Measurements from ENCODE around the gene VPS35L. TPM values are rescaled to one million over a fixed set of nuclear protein-coding genes. Genes with fewer than 3 reads are reported as not detected.

Gene VPS35L
- total RNA-seq, 1 donor from 2014 or later, result 79.0 TPM

- H3K9me3 Mint-ChIP-seq (ENCODE audit: unreplicated experiment), result no peaks in the 10 kb centered on the region
- TF ChIP-seq CTCF (IDR thresholded peaks at IDR 0.05), result no peak
- H3K27me3 Mint-ChIP-seq (ENCODE audit: unreplicated experiment), result no peaks in the 10 kb centered on the region
- no peak for DNase-seq (ENCODE audit: extremely low spot score, unreplicated experiment)
- H3K4me1 Mint-ChIP-seq (ENCODE audit: unreplicated experiment), result peaks cover 3% of the 10 kb centered on the region
- H3K27ac Mint-ChIP-seq (ENCODE audit: unreplicated experiment), result no peak overlapping the region
- no peak overlapping the region for H3K4me3 Mint-ChIP-seq (ENCODE audit: unreplicated experiment)
- H3K36me3 Mint-ChIP-seq (ENCODE audit: unreplicated experiment), result peaks cover 55% of the 10 kb centered on the region
These were observed 49.4 kb downstream of the VPS35L start for GRCh38 chr16:19604911-19605310.

DNA sequence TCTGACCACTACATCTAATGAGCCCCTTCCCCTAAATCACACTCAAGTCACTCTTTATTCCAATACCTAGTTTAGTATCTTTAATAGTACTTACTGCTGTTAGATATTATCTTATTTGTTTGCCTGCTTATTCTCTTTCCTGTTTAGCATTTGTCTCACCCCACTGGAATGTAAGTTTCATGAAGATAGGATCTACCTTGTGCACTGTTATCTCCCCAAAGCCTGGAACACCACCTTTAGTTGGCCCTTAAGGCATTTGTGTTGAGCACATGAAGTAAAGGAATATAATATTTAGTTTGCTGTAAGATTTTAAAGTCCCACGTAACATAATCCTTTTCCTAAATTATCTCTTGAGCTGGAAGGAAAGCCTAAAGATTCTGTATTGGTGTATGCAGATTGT lies 50.2 kb downstream of the VPS35L start:
- peaks cover 60% of the 10 kb centered on the region for H3K36me3 Mint-ChIP-seq (ENCODE audit: unreplicated experiment)
- no peak for DNase-seq (ENCODE audit: extremely low spot score, unreplicated experiment)
- H3K9me3 Mint-ChIP-seq (ENCODE audit: unreplicated experiment), result no peaks in the 10 kb centered on the region
- no peak overlapping the region for H3K27ac Mint-ChIP-seq (ENCODE audit: unreplicated experiment)
- no peaks in the 10 kb centered on the region for H3K27me3 Mint-ChIP-seq (ENCODE audit: unreplicated experiment)
- TF ChIP-seq CTCF (IDR thresholded peaks at IDR 0.05), result no peak
- peaks cover 3% of the 10 kb centered on the region for H3K4me1 Mint-ChIP-seq (ENCODE audit: unreplicated experiment)
- H3K4me3 Mint-ChIP-seq (ENCODE audit: unreplicated experiment), result no peak overlapping the region

DNA sequence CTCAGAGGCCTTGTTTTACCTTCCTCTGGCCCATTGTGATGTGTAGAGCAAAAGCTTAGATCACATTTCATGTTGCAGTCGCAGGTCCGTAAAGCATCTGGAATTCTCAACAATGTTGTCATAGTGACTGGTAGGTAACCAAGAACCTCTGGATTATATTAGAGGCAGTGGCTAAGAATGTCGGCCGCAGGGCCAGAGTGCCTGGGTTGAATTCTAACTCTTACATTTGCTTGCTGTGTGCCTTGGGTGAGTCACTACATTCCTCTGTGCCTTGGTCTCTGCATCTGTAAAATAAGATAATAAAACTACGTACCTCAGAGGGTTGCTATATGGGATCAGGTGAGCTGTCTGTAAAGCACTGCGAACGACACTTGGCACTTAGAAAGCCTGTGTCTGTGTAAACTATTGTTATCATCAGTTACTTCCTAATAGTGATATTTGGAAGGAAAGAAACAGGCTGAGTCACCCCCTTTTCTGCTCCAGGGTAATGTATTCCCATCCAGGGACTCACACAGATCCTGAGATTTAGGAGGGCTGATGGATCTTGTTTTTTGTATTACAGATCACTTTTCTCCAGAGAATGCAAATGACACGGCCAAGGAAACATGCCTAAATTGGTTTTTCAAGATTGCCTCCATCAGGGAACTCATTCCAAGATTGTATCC lies 52.2 kb downstream of the VPS35L start:
- TF ChIP-seq CTCF (IDR thresholded peaks at IDR 0.05), result no peak
- H3K36me3 Mint-ChIP-seq (ENCODE audit: unreplicated experiment), result peaks cover 71% of the 10 kb centered on the region
- H3K9me3 Mint-ChIP-seq (ENCODE audit: unreplicated experiment), result no peaks in the 10 kb centered on the region
- DNase-seq (ENCODE audit: extremely low spot score, unreplicated experiment), result no peak
- H3K27ac Mint-ChIP-seq (ENCODE audit: unreplicated experiment), result no peak overlapping the region
- no peaks in the 10 kb centered on the region for H3K4me1 Mint-ChIP-seq (ENCODE audit: unreplicated experiment)
- H3K27me3 Mint-ChIP-seq (ENCODE audit: unreplicated experiment), result no peaks in the 10 kb centered on the region
- H3K4me3 Mint-ChIP-seq (ENCODE audit: unreplicated experiment), result no peak overlapping the region

GRCh38 chr16:19609359-19609758 lies 53.9 kb downstream of the VPS35L start:
- no peak for DNase-seq (ENCODE audit: extremely low spot score, unreplicated experiment)
- no peak overlapping the region for H3K4me3 Mint-ChIP-seq (ENCODE audit: unreplicated experiment)
- no peak overlapping the region for H3K27ac Mint-ChIP-seq (ENCODE audit: unreplicated experiment)
- no peaks in the 10 kb centered on the region for H3K27me3 Mint-ChIP-seq (ENCODE audit: unreplicated experiment)
- H3K36me3 Mint-ChIP-seq (ENCODE audit: unreplicated experiment), result peaks cover 68% of the 10 kb centered on the region
- H3K4me1 Mint-ChIP-seq (ENCODE audit: unreplicated experiment), result no peaks in the 10 kb centered on the region
- no peak for TF ChIP-seq CTCF (IDR thresholded peaks at IDR 0.05)
- H3K9me3 Mint-ChIP-seq (ENCODE audit: unreplicated experiment), result no peaks in the 10 kb centered on the region

- Mint-ChIP-seq H3K27ac (ENCODE audit: unreplicated experiment) (no peak overlapping the region), H3K36me3 (ENCODE audit: unreplicated experiment) (peaks cover 66% of the 10 kb centered on the region), H3K9me3 (ENCODE audit: unreplicated experiment) (no peaks in the 10 kb centered on the region), H3K4me3 (ENCODE audit: unreplicated experiment) (no peak overlapping the region), H3K27me3 (ENCODE audit: unreplicated experiment) (no peaks in the 10 kb centered on the region), H3K4me1 (ENCODE audit: unreplicated experiment) (no peaks in the 10 kb centered on the region)
- DNase-seq (ENCODE audit: extremely low spot score, unreplicated experiment), result no peak
- TF ChIP-seq CTCF (IDR thresholded peaks at IDR 0.05), result no peak
These were observed 54.7 kb downstream of the VPS35L start for GRCh38 chr16:19610200-19610599.

Data from osteocyte (in vitro differentiated cells).